NCI-H1048 (cell line): ENCODE measurements around the gene RPLP2.
A peak's percentile ranks its signal among the peaks of the same experiment; 100 is the strongest.

Experiments used
- DNase-seq: peaks from one replicate; lab custom pipeline; 2025; lab: John Stamatoyannopoulos, UW

Gene RPLP2

GRCh38 chr11:850775-851763, 41.3 kb downstream of the RPLP2 start:
- DNase-seq, result no peak

GRCh38 chr11:852762-853161, 43.0 kb downstream of the RPLP2 start:
- no peak for DNase-seq

- no peak for DNase-seq
Measured at GRCh38 chr11:853682-854448, 44.1 kb downstream of the RPLP2 start.

GRCh38 chr11:854601-855329, 45.0 kb downstream of the RPLP2 start:
- DNase-seq, result no peak

GRCh38 chr11:855330-855674, 45.5 kb downstream of the RPLP2 start:
- no peak for DNase-seq

- DNase-seq, result no peak
Measured at GRCh38 chr11:855796-856195, 46.0 kb downstream of the RPLP2 start.

GRCh38 chr11:856397-856796, 46.6 kb downstream of the RPLP2 start:
- DNase-seq, result no peak

- no peak for DNase-seq
Measured at GRCh38 chr11:858053-858761, 48.4 kb downstream of the RPLP2 start.

GRCh38 chr11:858762-859339, 49.1 kb downstream of the RPLP2 start:
- DNase-seq, result no peak

GRCh38 chr11:859394-860131, 49.8 kb downstream of the RPLP2 start:
- DNase-seq, result peak; percentile 86

- DNase-seq, result no peak
Measured at GRCh38 chr11:860234-861104, 50.7 kb downstream of the RPLP2 start.

- no peak for DNase-seq
Measured at GRCh38 chr11:861105-861479, 51.3 kb downstream of the RPLP2 start.

GRCh38 chr11:862081-862661, 52.4 kb downstream of the RPLP2 start:
- DNase-seq, result no peak
